ENCODE measurements around the gene ITGA3.

ITGA3 gene

GRCh38 chr17:50115756-50116155 is 59.8 kb downstream of the ITGA3 start:
- DNase-seq, result no peak
- Histone ChIP-seq H3K4me1 (peaks cover 13 to 42% (median 32%) of the 10 kb centered on the region in 4 donors), H3K27ac (no peak overlapping the region), H3K27me3 (no peaks in the 10 kb centered on the region), H3K36me3 (no peaks in the 10 kb centered on the region), H3K9me3 (no peaks in the 10 kb centered on the region), H3K4me3 (no peak overlapping the region)
- intact Hi-C loops (cut with DNase I; ENCODE audit: low total_unique reads), result loop anchor here (10.0 kb wide), 1 partner anchor 49 kb away; the partner anchor contains the start of gene SGCA
- TF ChIP-seq CTCF (IDR thresholded peaks at IDR 0.05), result no peak

- no peaks in the 10 kb centered on the region for H3K36me3 ChIP-seq
- peaks cover 6 to 26% (median 17%) of the 10 kb centered on the region in 4 donors for H3K4me1 ChIP-seq
- peak in 1 of 2 donors; percentile 75 for DNase-seq
- no peaks in the 10 kb centered on the region for H3K9me3 ChIP-seq
- H3K27ac ChIP-seq, result peak overlapping the region in 1 of 2 donors; percentile 20
- no peaks in the 10 kb centered on the region for H3K27me3 ChIP-seq
- intact Hi-C loops (cut with DNase I; ENCODE audit: low total_unique reads), result loop anchor here (10.0 kb wide), 1 partner anchor 47 kb away; the partner anchor contains the start of gene SGCA
- TF ChIP-seq CTCF (IDR thresholded peaks at IDR 0.05), result peak; percentile 67 to 72
- peak overlapping the region; percentile 8 to 36 for H3K4me3 ChIP-seq
Observed at GRCh38 chr17:50117202-50118051, 61.5 kb downstream of the ITGA3 start.

- Histone ChIP-seq H3K4me1 (peaks cover 0 to 18% (median 8%) of the 10 kb centered on the region in 4 donors), H3K27me3 (no peaks in the 10 kb centered on the region), H3K9me3 (no peaks in the 10 kb centered on the region), H3K27ac (no peak overlapping the region), H3K4me3 (no peak overlapping the region), H3K36me3 (no peaks in the 10 kb centered on the region)
- no peak for DNase-seq
- intact Hi-C loops (cut with DNase I; ENCODE audit: low total_unique reads), result loop anchor here (10.0 kb wide), 1 partner anchor 47 kb away; the partner anchor contains the start of gene SGCA
- TF ChIP-seq CTCF (IDR thresholded peaks at IDR 0.05), result no peak
Observed at GRCh38 chr17:50118076-50118827, 62.3 kb downstream of the ITGA3 start.

GRCh38 chr17:50118828-50119218 is 62.9 kb downstream of the ITGA3 start:
- no peaks in the 10 kb centered on the region for H3K36me3 ChIP-seq
- no peak for TF ChIP-seq CTCF (IDR thresholded peaks at IDR 0.05)

GRCh38 chr17:50120475-50121253 is 64.8 kb downstream of the ITGA3 start:
- intact Hi-C loops (cut with DNase I; ENCODE audit: low total_unique reads), result no loop called here
- no peaks in the 10 kb centered on the region for H3K36me3 ChIP-seq
- H3K27me3 ChIP-seq, result no peaks in the 10 kb centered on the region
- no peak for DNase-seq
- H3K27ac ChIP-seq, result no peak overlapping the region
- H3K9me3 ChIP-seq, result no peaks in the 10 kb centered on the region
- no peak overlapping the region for H3K4me3 ChIP-seq
- H3K4me1 ChIP-seq, result peaks cover 0 to 15% (median 7%) of the 10 kb centered on the region in 4 donors
- TF ChIP-seq CTCF (IDR thresholded peaks at IDR 0.05), result no peak

More at GRCh38 chr17:50118828-50119218, 62.9 kb downstream of the ITGA3 start:
- Histone ChIP-seq H3K4me3 (no peak overlapping the region), H3K4me1 (peaks cover 0 to 15% (median 7%) of the 10 kb centered on the region in 4 donors), H3K27ac (no peak overlapping the region), H3K9me3 (no peaks in the 10 kb centered on the region), H3K27me3 (no peaks in the 10 kb centered on the region)
- DNase-seq, result no peak
- intact Hi-C loops (cut with DNase I; ENCODE audit: low total_unique reads), result loop anchor here (10.0 kb wide), 1 partner anchor 46 kb away; the partner anchor contains the start of gene SGCA

Measured in tibial artery (tissue), 4 donors.